GM18951 (cell line): ENCODE measurements around the gene JPH2.

ENCODE experiments used
- POLR2A ChIP-seq: IDR thresholded peaks from 4 replicates; pipeline ENCODE4 v1.6.1; 2011; ENCODE audit warnings: mild to moderate bottlenecking; ENCODE audit not compliant: insufficient read length, insufficient read depth; ENCODE audit errors: extremely low read depth
- in situ Hi-C: fragments of 300-500 bp; cut with MboI; formaldehyde crosslinking; loops from one replicate; pipeline ENCODE4 v1.12.0; 2022; ENCODE audit warnings: low sequenced_read_pairs, mixed read lengths, inconsistent platforms; ENCODE audit not compliant: unreplicated experiment

The JPH2 gene

GRCh38 chr20:44112456-44112855, 74.5 kb downstream of the JPH2 start:
- in situ Hi-C loops, result loop anchor here (5.0 kb wide), 1 partner anchor 75 kb away; the partner anchor contains the start of gene JPH2

GRCh38 chr20:44111712-44112335, 75.2 kb downstream of the JPH2 start:
- in situ Hi-C loops, result loop anchor here (5.0 kb wide), 1 partner anchor 75 kb away; the partner anchor contains the start of gene JPH2
- no peak for TF ChIP-seq POLR2A

More at GRCh38 chr20:44112456-44112855, 74.5 kb downstream of the JPH2 start:
- no peak for TF ChIP-seq POLR2A

GRCh38 chr20:44110816-44111568, 76.0 kb downstream of the JPH2 start:
- in situ Hi-C loops, result loop anchor here (5.0 kb wide), 1 partner anchor 76 kb away; the partner anchor contains the start of gene JPH2
- TF ChIP-seq POLR2A, result no peak

- in situ Hi-C loops, result loop anchor here (5.0 kb wide), 1 partner anchor 77 kb away; the partner anchor contains the start of gene JPH2
- TF ChIP-seq POLR2A, result no peak
Measured at GRCh38 chr20:44109951-44110361, 77.0 kb downstream of the JPH2 start.

- in situ Hi-C loops, result no loop called here
Measured at GRCh38 chr20:44106615-44107014, 80.4 kb downstream of the JPH2 start.

GRCh38 chr20:44104798-44105517, 82.0 kb downstream of the JPH2 start:
- TF ChIP-seq POLR2A, result no peak
- in situ Hi-C loops, result no loop called here

More at GRCh38 chr20:44106615-44107014, 80.4 kb downstream of the JPH2 start:
- TF ChIP-seq POLR2A, result no peak

- TF ChIP-seq POLR2A, result no peak
- in situ Hi-C loops, result no loop called here
Measured at GRCh38 chr20:44102582-44102981, 84.4 kb downstream of the JPH2 start.

GRCh38 chr20:44099832-44100231, 87.2 kb downstream of the JPH2 start:
- in situ Hi-C loops, result loop anchor here (25.0 kb wide), 1 partner anchor 563 kb away; no protein-coding TSS in a partner anchor
- TF ChIP-seq POLR2A, result no peak

GRCh38 chr20:44098657-44099056, 88.3 kb downstream of the JPH2 start:
- in situ Hi-C loops, result loop anchor here (25.0 kb wide), 1 partner anchor 561 kb away; no protein-coding TSS in a partner anchor
- TF ChIP-seq POLR2A, result no peak

- no peak for TF ChIP-seq POLR2A
- in situ Hi-C loops, result loop anchor here (25.0 kb wide), 1 partner anchor 561 kb away; no protein-coding TSS in a partner anchor
Measured at GRCh38 chr20:44098256-44098630, 88.7 kb downstream of the JPH2 start.

GRCh38 chr20:44097521-44098255, 89.3 kb downstream of the JPH2 start:
- in situ Hi-C loops, result loop anchor here (25.0 kb wide), 1 partner anchor 560 kb away; no protein-coding TSS in a partner anchor
- TF ChIP-seq POLR2A, result no peak

- in situ Hi-C loops, result loop anchor here (25.0 kb wide), 1 partner anchor 559 kb away; no protein-coding TSS in a partner anchor
- no peak for TF ChIP-seq POLR2A
Measured at GRCh38 chr20:44095831-44096230, 91.2 kb downstream of the JPH2 start.
